ENCODE data around the gene COPS7A.

COPS7A gene

GRCh38 chr12:6769666-6770065 is 45.8 kb downstream of the COPS7A start:
- DNase-seq (ENCODE audit: low read depth in 3 of 3): no peak

DNA sequence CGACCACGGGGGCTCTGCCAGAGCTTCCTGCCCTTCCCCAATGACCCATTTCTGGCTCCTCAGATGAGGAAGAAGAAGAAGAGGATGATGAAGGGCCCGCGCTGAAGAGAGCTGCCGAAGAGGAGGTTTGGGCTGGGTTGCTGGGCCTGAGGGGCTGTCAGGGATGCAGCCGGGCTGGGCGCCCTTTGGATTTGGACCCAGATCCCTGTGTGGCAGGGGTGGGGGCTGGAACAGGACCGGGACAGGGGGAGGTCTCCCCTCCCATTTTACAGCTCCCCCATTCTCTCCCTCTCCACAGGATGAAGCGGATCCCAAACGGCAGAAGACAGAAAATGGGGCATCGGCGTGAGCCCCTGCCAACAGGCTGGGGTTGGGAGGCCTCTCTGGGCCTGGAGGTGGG is 46.2 kb downstream of the COPS7A start:
- no peak for DNase-seq (ENCODE audit: low read depth in 3 of 3)

GRCh38 chr12:6770600-6770999 is 46.8 kb downstream of the COPS7A start:
- no peak for DNase-seq (ENCODE audit: low read depth in 3 of 3)

- DNase-seq (ENCODE audit: low read depth in 3 of 3): no peak
Observed at GRCh38 chr12:6771091-6771495, 47.2 kb downstream of the COPS7A start.

GRCh38 chr12:6771509-6772330 is 47.9 kb downstream of the COPS7A start:
- no peak for DNase-seq (ENCODE audit: low read depth in 3 of 3)

DNA sequence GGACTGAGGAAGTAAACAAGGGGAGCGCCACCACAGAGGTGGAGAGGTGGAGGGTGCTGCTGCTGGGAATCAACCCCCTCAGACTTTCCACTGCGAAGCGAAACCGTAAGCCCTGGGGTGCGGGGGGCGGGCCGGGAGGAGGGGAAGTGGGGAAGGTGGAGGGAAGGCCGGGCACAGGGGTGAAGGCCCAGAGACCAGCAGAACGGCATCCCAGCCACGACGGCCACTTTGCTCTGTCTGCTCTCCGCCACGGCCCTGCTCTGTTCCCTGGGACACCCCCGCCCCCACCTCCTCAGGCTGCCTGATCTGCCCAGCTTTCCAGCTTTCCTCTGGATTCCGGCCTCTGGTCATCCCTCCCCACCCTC is 48.5 kb downstream of the COPS7A start, which contains the start of gene LAG3:
Gene LAG3, plus strand, starts transcription at position 190 of the 365 bp plus-strand sequence. CDS start 333 bp downstream, outside the sequence.
- peak in 2 of 3 experiments; percentile 61 to 65 for DNase-seq (ENCODE audit: low read depth in 3 of 3)

DNA sequence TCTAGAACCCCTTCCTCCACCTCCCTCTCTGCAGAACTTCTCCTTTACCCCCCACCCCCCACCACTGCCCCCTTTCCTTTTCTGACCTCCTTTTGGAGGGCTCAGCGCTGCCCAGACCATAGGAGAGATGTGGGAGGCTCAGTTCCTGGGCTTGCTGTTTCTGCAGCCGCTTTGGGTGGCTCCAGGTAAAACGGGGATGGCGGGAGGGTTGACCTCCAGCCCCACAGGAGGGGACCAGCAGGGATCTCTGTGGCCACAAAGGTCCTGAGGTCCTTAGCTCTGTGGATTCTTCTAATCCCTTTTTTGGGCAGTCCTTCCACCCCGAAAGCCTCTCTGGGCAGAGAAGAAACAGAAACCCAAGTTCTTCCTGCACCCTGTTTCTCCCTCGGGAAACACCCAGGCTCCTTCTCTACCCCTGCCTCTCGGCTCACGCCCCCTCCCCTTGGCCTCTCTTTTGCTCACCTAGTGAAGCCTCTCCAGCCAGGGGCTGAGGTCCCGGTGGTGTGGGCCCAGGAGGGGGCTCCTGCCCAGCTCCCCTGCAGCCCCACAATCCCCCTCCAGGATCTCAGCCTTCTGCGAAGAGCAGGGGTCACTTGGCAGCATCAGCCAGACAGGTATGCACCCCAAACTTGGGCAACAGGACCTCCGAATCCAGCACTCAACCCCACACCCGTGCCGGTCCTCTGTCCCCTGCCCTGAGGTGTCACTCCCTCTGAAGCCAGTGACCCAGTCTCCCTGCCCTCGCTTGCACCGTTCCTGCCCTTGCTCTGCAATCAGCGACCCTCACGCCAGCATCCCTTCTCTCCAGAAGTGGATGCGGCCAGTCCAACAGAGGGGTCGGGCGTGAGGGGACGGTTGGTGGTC is 49.1 kb downstream of the COPS7A start:
- DNase-seq (ENCODE audit: low read depth in 3 of 3): no peak

DNA sequence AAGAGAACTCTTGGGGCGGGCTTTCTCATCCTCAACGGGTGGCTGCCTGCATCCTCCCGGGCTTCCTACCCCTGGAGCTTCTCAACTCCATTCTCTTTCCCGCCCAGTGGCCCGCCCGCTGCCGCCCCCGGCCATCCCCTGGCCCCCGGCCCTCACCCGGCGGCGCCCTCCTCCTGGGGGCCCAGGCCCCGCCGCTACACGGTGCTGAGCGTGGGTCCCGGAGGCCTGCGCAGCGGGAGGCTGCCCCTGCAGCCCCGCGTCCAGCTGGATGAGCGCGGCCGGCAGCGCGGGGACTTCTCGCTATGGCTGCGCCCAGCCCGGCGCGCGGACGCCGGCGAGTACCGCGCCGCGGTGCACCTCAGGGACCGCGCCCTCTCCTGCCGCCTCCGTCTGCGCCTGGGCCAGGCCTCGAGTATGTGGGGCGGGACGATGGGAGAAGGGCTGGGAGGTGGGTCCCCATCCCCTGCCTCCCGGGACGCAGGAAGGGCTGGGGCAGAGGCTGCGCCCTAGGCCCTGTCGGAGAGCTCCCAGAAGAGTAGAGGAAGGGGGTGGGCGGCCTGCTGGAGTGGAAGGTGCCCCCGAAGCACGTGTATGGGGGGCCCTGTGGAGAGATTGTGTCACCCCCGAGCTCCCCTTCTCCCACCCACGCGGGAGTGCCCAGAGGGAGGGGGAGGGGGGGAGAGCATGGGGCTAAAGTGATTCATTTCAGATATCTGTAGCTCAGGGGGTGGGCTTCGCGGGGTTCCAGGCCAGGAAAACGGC is 49.9 kb downstream of the COPS7A start:
- DNase-seq (ENCODE audit: low read depth in 3 of 3): peak in 2 of 3 experiments; percentile 43 to 58

- DNase-seq (ENCODE audit: low read depth in 3 of 3): no peak
Observed at GRCh38 chr12:6774499-6775062, 50.7 kb downstream of the COPS7A start.

GRCh38 chr12:6775185-6776174 is 51.6 kb downstream of the COPS7A start:
- DNase-seq (ENCODE audit: low read depth in 3 of 3): no peak

GRCh38 chr12:6777386-6777785 is 53.5 kb downstream of the COPS7A start:
- no peak for DNase-seq (ENCODE audit: low read depth in 3 of 3)

DNA sequence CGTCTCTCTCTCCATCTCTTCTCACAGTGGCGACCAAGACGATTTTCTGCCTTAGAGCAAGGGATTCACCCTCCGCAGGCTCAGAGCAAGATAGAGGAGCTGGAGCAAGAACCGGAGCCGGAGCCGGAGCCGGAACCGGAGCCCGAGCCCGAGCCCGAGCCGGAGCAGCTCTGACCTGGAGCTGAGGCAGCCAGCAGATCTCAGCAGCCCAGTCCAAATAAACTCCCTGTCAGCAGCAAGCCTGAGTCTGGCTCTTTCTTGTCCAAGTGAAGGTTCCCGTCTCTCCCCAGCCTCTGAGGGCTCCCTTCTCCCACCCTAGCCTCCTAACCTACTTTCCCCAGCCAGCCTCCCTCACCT is 54.3 kb downstream of the COPS7A start:
- no peak for DNase-seq (ENCODE audit: low read depth in 3 of 3)

GRCh38 chr12:6778574-6779550 is 55.0 kb downstream of the COPS7A start:
- DNase-seq (ENCODE audit: low read depth in 3 of 3): peak; percentile 74 to 85 (median 81)

DNA sequence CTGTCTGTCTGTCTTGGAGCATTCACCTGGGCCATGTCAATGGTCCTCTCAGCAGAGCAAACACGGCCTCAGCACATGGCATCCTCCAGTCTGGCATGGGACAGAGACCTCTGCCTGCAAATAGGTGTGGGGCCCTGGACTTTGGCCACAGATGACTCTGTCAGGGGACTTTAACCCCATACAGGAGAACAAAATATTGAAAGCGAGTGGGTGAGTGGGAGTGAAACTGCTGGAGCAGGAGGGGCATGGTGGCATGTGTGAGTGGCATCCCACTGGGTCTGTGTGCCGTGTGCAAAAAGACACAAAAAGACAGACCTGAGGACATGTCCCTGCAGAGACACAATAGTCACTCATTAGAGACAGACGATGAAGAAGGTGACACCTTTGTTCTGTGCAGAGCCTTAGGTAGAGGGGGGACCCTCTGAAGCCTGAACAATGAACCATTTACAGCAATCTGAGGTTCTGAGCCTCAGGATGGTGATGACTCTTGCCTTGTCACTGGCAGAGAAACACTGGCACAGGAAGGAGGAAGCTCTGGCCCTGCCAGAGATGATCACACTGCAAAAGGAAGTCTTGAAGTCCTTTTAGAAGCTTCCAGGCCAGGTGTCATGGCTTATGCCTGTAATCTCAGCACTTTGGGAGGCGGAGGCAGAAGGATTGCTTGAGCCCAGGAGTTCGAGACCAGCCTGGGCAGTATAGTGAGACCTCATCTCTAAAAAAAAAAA is 56.0 kb downstream of the COPS7A start:
- DNase-seq (ENCODE audit: low read depth in 3 of 3): no peak

DNA sequence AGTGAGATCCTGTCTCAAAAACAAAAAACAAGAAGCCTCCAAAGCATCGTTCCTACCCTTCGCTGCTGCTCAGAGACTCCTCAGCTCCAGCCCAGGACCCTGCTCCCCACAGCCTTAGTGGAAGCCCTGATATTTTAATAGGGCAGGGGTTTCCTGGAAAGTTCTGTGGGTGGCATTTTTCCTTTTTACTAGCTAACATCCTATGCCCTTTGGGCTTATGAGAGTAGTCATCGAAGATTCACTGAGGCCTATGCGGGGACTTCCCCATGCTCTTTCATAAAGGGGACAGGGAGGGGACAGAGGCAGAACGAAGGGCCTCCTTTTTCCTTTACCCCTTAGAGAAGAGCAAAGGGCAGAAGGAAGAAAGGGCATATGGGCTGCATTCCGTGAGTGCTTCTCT is 56.7 kb downstream of the COPS7A start:
- DNase-seq (ENCODE audit: low read depth in 3 of 3): no peak
